DOHH2 (cell line): ENCODE results near the gene HSFX3.
"Not testable (repeated sequence)": the region's sequence is repeated elsewhere in the genome, so short reads cannot be mapped to it uniquely, and the experiment has no call there.

Experiments
- CTCF ChIP-seq: fragments of 200-600 bp; sonication (generic); IDR thresholded peaks from one replicate; pipeline ENCODE4 v1.5.1; 2014; ENCODE audit warnings: antibody characterized with exemption, mild to moderate bottlenecking, low read depth, low read length; ENCODE audit not compliant: poor library complexity, severe bottlenecking
- EZH2phosphoT487 ChIP-seq: fragments of 200-600 bp; sonication (generic); IDR thresholded peaks from 2 replicates; pipeline ENCODE4 v1.6.1; 2017; ENCODE audit warnings: borderline replicate concordance, mild to moderate bottlenecking, antibody characterized with exemption, low read length, moderate library complexity, mixed read lengths

- TF ChIP-seq CTCF, EZH2phosphoT487: not testable (repeated sequence)
These were observed 37.6 kb upstream of the HSFX3 start, which contains the start of gene MAGEA9B for GRCh38 chrX:149587359-149587758.
